HepG2 (cell line): ENCODE data around the gene FNDC7. TPM values are rescaled to one million over a fixed set of nuclear protein-coding genes. Genes with fewer than 3 reads are reported as not detected.

ENCODE experiments used
- BRD4 ChIP-seq: sonication (generic); formaldehyde crosslinking; IDR thresholded peaks from 2 replicates; pipeline ENCODE4 v1.4.0; 2020; ENCODE audit warnings: missing genetic modification reagents
- CSRNP1 ChIP-seq: sonication (generic); formaldehyde crosslinking; IDR thresholded peaks from 2 replicates; pipeline ENCODE4 v1.8.1; 2023; ENCODE audit warnings: mild to moderate bottlenecking, missing genetic modification reagents
- ELF1 ChIP-seq: sonication (generic); formaldehyde crosslinking; IDR thresholded peaks from 2 replicates; pipeline ENCODE4 v1.4.0; 2020; ENCODE audit warnings: missing genetic modification reagents
- FOXA3 ChIP-seq: IDR thresholded peaks from 2 replicates; pipeline ENCODE4 v1.6.1; 2016; ENCODE audit warnings: missing genetic modification reagents, missing compliant biosample characterization
- HNRNPH1 ChIP-seq: fragments of 200-400 bp; formaldehyde crosslinking; optimal IDR thresholded peaks from 2 replicates; pipeline ENCODE3; 2017; ENCODE audit warnings: mild to moderate bottlenecking, low read depth, low read length
- HOMEZ ChIP-seq: IDR thresholded peaks from 2 replicates; pipeline ENCODE4 v1.6.1; 2016; ENCODE audit warnings: low read depth
- JUNB ChIP-seq: sonication (generic); formaldehyde crosslinking; IDR thresholded peaks from 2 replicates; pipeline ENCODE4 v1.8.0; 2022; ENCODE audit warnings: missing genetic modification reagents, mild to moderate bottlenecking, borderline replicate concordance
- KAT7 ChIP-seq: IDR thresholded peaks from 2 replicates; pipeline ENCODE4 v1.6.1; 2018; ENCODE audit warnings: borderline replicate concordance, missing compliant biosample characterization
- KLF15 ChIP-seq: sonication (generic); formaldehyde crosslinking; IDR thresholded peaks from 2 replicates; pipeline ENCODE4 v1.8.1; 2023; ENCODE audit warnings: borderline replicate concordance, mild to moderate bottlenecking, inconsistent platforms, missing genetic modification reagents, mixed read lengths
- PHF20 ChIP-seq: sonication (generic); formaldehyde crosslinking; IDR thresholded peaks from 2 replicates; pipeline ENCODE4 v1.5.0; 2020; ENCODE audit warnings: mild to moderate bottlenecking, missing genetic modification reagents
- POLR2AphosphoS2 ChIP-seq: IDR thresholded peaks from 2 replicates; pipeline ENCODE4 v1.6.1; 2011; ENCODE audit warnings: low read depth, low read length, improper control_type of control experiment
- SMYD3 ChIP-seq: sonication (generic); formaldehyde crosslinking; IDR thresholded peaks from 2 replicates; pipeline ENCODE4 v1.8.1; 2023; ENCODE audit warnings: mild to moderate bottlenecking, missing genetic modification reagents
- SP1 ChIP-seq, 2 experiments: fragments of 450-650 bp in 1 of 2; sonication (generic) in 1 of 2; formaldehyde crosslinking in 1 of 2; IDR thresholded peaks; 2 replicates each; pipeline versions ENCODE4 v1.4.0 to v1.6.1; 2016 to 2020; ENCODE audit warnings: missing genetic modification reagents in 1 of 2
- TOE1 ChIP-seq: sonication (generic); formaldehyde crosslinking; IDR thresholded peaks from 2 replicates; pipeline ENCODE4 v1.4.0; 2020; ENCODE audit warnings: mild to moderate bottlenecking, missing genetic modification reagents
- ZBTB4 ChIP-seq: sonication (generic); formaldehyde crosslinking; IDR thresholded peaks from 2 replicates; pipeline ENCODE4 v1.4.0; 2020; ENCODE audit warnings: missing genetic modification reagents, mild to moderate bottlenecking, borderline replicate concordance
- ZNF205 ChIP-seq: IDR thresholded peaks from 2 replicates; pipeline ENCODE4 v1.6.1; 2018; ENCODE audit warnings: missing biosample characterization, missing genetic modification reagents
- polyA plus RNA-seq, 8 experiments: library from polyadenylated mRNA; depleted of rRNA in 3 of 8; stranded (reverse) in 7 of 8; unstranded in 1 of 8; fragments of >200 nt; fragmentation: Illumina TruSeq in 4 of 8; extraction: Trizol in 4 of 8; gene quantifications; 2 replicates each; pipeline versions ENCODE4 v1.2.1 to v1.2.3, GENCODE V29; 2011 to 2016; ENCODE audit warnings: low read depth in 4 of 8, missing spikeins in 1 of 8, mixed read lengths in 1 of 8; ENCODE audit not compliant: insufficient read depth in 1 of 8
- total RNA-seq, 5 experiments: library from RNA; depleted of rRNA; stranded (reverse); fragments of >200 nt; fragmentation: Illumina TruSeq; extraction: Trizol; gene quantifications; 2 replicates each; pipeline ENCODE4 v1.2.3, GENCODE V29; 2016; ENCODE audit warnings: low read depth in 1 of 5
- TF ChIP-seq, protein P1 (sequence below): sonication (generic); formaldehyde crosslinking; IDR thresholded peaks from 2 replicates; pipeline ENCODE4 v1.8.1; 2023; ENCODE audit warnings: mild to moderate bottlenecking, missing genetic modification reagents
- TF ChIP-seq, protein P2 (sequence below): sonication (generic); formaldehyde crosslinking; IDR thresholded peaks from 2 replicates; pipeline ENCODE4 v1.5.0; 2020; ENCODE audit warnings: missing genetic modification reagents

Gene FNDC7
- total and polyA plus RNA-seq, 2 of the 13 experiments (the other 11 are each of a cell fraction or from before 2014, with no cell fraction given): 0.03 TPM; not detected in 1

DNA sequence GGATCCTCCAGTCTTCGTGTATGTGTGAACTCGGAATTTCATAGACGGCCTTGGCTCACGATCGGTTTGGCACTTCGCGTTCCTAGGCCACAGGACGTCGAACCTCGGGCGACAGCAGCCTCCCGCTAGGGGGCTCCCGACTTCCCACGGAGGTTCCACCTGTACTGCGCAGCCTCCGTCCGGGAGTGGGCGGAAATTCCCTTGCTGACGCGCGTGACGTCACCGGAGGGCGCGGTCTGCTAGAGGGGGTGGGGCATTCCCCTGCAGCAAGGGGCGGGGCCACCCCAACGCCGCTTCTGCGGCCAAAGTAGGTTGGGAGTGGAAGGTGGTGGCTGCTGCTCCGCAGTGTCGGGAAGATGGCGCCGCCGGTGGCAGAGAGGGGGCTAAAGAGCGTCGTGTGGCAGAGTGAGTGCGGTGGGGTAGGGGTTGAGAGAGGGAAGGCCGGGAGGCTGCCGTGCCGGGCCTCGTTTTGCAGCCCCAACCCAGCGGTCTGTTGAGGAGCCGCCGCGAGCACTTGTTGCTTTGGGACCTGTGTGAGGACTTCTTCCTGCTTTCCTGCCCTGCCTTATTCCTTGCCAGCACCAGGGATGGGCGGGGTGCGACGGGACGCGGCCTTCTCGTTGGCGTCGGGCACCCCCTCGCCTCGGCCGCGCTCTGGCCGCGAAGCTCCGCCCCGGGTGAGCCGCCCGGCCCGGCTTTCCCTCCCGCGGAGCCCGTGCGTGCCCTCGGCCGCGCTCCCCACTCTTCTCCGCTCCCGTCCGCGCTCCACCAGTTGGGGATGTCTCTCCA is 33.9 kb downstream of the FNDC7 start, which contains the start of gene STXBP3 (continued):
- TF ChIP-seq SMYD3 (CRISPR knock-in tag) (no peak), ZNF205 (no peak; the same call in 1 of the 2 replicates), SP1 (IDR thresholded peaks at IDR 0.05) (no peak), SP1 (CRISPR knock-in tag; IDR thresholded peaks at IDR 0.05) (peak; percentile 87), JUNB (CRISPR knock-in tag) (no peak), CSRNP1 (CRISPR knock-in tag) (no peak), HNRNPH1 (no peak), ZBTB4 (CRISPR knock-in tag) (peak; percentile 55; the same call in 1 of the 2 replicates), POLR2AphosphoS2 (no peak), TOE1 (no peak), PHF20 (peak; percentile 70; the same call in 1 of the 2 replicates), HOMEZ (CRISPR knock-in tag) (peak; percentile 97), KAT7 (no peak), ELF1 (peak; percentile 79), KLF15 (CRISPR knock-in tag) (no peak), BRD4 (peak; percentile 94), FOXA3 (CRISPR knock-in tag) (peak; percentile 69)
- TF ChIP-seq, protein P1, sequence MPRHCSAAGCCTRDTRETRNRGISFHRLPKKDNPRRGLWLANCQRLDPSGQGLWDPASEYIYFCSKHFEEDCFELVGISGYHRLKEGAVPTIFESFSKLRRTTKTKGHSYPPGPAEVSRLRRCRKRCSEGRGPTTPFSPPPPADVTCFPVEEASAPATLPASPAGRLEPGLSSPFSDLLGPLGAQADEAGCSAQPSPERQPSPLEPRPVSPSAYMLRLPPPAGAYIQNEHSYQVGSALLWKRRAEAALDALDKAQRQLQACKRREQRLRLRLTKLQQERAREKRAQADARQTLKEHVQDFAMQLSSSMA (CRISPR knock-in tag): peak; percentile 18; the same call in 1 of the 2 replicates
- TF ChIP-seq, protein P2, sequence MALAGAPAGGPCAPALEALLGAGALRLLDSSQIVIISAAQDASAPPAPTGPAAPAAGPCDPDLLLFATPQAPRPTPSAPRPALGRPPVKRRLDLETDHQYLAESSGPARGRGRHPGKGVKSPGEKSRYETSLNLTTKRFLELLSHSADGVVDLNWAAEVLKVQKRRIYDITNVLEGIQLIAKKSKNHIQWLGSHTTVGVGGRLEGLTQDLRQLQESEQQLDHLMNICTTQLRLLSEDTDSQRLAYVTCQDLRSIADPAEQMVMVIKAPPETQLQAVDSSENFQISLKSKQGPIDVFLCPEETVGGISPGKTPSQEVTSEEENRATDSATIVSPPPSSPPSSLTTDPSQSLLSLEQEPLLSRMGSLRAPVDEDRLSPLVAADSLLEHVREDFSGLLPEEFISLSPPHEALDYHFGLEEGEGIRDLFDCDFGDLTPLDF (CRISPR knock-in tag): peak; percentile 51; the same call in 1 of the 2 replicates
